PC-3 (cell line): ENCODE data around the gene TPST2.

Experiments used
- CTCF ChIP-seq: fragments of 300-600 bp; sonication (generic); conservative IDR thresholded peaks from 2 replicates; pipeline ENCODE4 v1.5.1; 2017; ENCODE audit warnings: antibody characterized with exemption, low read depth, mild to moderate bottlenecking, low read length
- EZH2 ChIP-seq: fragments of 300-600 bp; sonication (generic); IDR thresholded peaks from one replicate; pipeline ENCODE4 v1.6.1; 2017; ENCODE audit warnings: antibody characterized with exemption, mild to moderate bottlenecking, low read length; ENCODE audit not compliant: unreplicated experiment

GRCh38 chr22:26512149-26512793, 77.7 kb downstream of the TPST2 start, which contains the start of gene TFIP11:
- no peak for TF ChIP-seq CTCF
- TF ChIP-seq EZH2 = no peak
